A549 (cell line): ENCODE results near the gene SERBP1.

Experiments
- POLR2A ChIP-seq: IDR thresholded peaks from 2 replicates; pipeline ENCODE4 v1.6.1; 2012; ENCODE audit warnings: mild to moderate bottlenecking, low read length
- ZSCAN20 ChIP-seq: fragments of 250-450 bp; sonication (Bioruptor Pico); IDR thresholded peaks from 2 replicates; pipeline ENCODE4 v1.8.0; 2022; ENCODE audit warnings: mild to moderate bottlenecking, moderate library complexity
- TF ChIP-seq, protein P1 (sequence below): fragments of 200-600 bp; sonication (generic); IDR thresholded peaks from 2 replicates; pipeline ENCODE4 v1.6.1; 2016; ENCODE audit warnings: antibody characterized with exemption, mild to moderate bottlenecking, moderate library complexity

GRCh38 chr1:67427947-67428346 is 2.3 kb downstream of the SERBP1 start:
- TF ChIP-seq ZSCAN20 (CRISPR knock-in tag), result no peak
- TF ChIP-seq, protein P1, sequence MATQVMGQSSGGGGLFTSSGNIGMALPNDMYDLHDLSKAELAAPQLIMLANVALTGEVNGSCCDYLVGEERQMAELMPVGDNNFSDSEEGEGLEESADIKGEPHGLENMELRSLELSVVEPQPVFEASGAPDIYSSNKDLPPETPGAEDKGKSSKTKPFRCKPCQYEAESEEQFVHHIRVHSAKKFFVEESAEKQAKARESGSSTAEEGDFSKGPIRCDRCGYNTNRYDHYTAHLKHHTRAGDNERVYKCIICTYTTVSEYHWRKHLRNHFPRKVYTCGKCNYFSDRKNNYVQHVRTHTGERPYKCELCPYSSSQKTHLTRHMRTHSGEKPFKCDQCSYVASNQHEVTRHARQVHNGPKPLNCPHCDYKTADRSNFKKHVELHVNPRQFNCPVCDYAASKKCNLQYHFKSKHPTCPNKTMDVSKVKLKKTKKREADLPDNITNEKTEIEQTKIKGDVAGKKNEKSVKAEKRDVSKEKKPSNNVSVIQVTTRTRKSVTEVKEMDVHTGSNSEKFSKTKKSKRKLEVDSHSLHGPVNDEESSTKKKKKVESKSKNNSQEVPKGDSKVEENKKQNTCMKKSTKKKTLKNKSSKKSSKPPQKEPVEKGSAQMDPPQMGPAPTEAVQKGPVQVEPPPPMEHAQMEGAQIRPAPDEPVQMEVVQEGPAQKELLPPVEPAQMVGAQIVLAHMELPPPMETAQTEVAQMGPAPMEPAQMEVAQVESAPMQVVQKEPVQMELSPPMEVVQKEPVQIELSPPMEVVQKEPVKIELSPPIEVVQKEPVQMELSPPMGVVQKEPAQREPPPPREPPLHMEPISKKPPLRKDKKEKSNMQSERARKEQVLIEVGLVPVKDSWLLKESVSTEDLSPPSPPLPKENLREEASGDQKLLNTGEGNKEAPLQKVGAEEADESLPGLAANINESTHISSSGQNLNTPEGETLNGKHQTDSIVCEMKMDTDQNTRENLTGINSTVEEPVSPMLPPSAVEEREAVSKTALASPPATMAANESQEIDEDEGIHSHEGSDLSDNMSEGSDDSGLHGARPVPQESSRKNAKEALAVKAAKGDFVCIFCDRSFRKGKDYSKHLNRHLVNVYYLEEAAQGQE, result no peak
- TF ChIP-seq POLR2A, result no peak
